GM11168 (cell line): ENCODE results near the gene SLX4.

Experiments
- in situ Hi-C: fragments of 300-500 bp; cut with MboI; formaldehyde crosslinking; loops from one replicate; pipeline ENCODE4 v1.12.0; 2022; ENCODE audit warnings: low sequenced_read_pairs; ENCODE audit not compliant: unreplicated experiment

Gene SLX4

DNA sequence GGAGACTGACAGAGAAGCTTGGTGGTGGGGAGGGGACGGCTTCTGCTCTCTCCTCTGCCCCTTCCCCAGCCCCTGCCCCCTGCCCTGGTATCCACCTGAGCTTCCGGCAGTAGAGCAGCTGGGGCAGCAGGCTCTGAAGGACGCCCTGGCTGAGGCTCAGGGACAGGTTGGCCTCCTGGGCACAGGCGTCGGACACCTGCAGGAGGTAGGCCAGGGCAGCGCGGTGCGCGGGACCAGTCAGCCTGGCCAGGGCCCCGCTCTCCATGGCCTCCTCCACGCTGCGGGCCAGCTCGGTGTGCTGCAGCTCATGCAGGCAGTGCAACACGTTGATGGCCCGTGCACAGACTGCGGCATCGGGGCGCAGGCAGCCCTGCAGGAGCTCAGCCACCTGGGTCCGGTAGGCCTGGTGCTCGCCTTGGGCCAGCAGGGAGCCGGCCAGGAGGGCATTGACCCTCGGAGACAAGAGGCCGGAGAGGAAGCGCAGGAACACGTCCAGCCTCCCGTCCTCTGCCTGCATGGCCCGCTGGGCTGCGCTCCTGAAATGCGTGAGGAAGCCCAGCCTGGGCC lies 48.4 kb downstream of the SLX4 start:
- in situ Hi-C loops: no loop called here

DNA sequence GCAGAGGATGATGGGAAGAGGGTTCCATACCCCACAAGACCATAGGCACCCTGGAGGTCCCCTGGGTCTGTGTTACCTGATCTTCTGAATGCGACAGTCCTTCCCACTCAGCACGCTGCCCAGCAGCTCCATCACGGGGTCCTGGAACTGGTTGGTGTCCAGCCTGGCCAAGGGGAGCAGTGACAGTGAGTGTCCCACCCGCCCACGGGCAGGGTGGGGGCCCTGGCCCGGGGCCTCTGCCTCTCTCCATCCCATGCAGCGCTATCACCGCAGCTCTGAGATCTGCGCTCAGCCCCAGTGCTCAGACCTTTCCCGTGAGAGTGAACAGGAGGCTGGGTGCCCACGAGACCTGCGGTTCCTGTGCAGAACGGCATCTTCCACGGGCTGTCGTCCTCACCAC lies 49.8 kb downstream of the SLX4 start:
- in situ Hi-C loops: no loop called here

- in situ Hi-C loops: no loop called here
Measured at GRCh38 chr16:3554351-3554928, 57.0 kb downstream of the SLX4 start.

DNA sequence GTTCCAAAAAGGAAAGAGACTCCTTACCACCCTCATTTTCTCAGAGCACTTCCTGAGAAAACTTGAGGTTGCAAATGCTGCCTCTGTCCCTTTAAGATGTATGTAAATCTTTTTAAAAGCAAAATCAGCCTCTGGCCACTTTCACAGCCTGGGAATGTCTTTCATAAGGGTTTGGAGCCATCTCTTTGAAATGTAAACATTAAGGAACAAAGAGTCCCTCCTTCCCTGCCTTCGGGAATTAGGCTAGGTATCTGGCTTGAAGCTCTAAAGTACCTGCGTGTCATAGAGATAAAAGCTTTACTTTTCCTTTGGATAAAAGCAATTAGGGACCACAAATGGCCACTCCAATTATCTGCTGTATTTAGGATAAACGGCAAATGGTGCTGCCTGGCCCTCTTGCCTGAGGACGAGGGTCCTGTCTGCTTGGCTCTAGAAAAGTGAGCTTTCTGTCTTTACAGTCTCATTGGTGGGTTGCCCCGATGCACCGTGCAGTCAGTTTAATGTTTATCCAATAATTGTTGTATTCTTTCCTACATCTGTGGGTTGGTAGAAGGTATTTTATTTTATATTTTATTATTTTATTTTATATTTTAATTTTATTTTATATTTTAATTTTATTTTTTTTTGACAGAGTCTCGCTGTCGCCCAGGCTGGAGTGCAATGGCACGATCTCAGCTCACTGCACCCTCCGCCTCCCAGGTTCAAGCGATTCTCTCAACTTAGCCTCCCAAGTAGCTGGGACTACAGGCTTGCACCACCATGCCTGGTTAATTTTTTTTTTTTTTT lies 58.1 kb downstream of the SLX4 start:
- in situ Hi-C loops: no loop called here

DNA sequence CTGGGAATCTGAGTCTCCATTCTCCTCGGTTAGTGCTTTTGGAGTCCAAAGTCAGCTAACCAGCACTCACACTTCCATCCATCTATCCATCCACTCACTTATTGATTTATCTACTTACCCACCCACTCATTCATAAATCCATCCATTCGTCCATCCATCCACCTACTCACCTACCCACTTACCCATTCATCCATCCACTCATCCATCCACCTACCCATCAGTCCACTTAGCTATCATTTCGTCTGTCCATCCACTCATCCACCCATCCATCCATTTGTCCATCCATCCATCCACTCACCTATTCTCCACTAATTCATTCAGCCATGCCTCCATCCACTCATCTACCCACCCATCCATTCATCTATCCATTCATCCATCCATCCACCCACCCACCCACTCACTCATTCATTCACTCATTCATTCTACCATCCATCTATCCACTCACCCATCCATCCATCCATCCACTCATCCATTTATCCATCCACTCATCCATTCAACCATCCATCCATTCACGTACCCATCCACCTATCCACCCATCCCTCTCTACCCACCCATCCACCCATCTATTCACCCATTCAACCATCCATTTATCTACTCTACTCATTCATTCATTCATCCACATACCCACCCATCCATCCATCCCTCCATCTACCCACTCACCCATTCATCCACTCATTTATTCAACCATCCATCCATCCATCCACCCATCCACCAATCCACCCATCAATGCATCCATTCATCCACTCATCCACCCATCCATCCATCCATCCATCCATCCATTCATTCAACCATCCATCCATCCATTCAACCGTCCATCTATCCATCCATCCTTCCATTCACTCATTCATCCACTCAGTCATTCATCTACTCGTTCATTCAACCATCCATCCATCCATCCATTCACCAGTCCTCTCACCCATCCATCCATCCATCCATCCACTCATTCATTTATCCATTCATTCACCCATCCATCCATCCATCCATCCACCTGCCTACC lies 60.3 kb downstream of the SLX4 start:
- in situ Hi-C loops: no loop called here

DNA sequence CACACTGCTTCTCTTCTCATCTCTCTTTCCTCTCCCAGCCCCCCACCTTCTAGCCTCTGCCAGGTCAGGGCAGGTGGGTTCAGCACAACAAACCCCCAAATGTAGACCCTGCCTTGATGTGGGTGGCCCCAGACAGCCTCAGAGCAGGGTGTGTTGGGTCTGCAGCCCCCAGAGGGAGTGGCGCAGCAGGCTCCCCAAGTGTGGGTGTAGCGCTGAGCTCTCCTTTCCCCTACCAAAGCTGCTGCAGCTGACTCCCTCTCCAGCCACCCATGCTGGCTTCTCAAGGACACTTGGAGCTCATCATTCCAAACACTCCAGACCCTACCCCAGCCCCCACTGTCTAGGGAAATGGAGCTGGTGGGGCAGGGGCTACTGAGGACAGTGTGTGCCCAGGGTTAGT lies 61.5 kb downstream of the SLX4 start:
- in situ Hi-C loops: no loop called here

- in situ Hi-C loops: no loop called here
Measured at GRCh38 chr16:3548859-3549258, 62.5 kb downstream of the SLX4 start.

- in situ Hi-C loops: no loop called here
Measured at GRCh38 chr16:3548445-3548844, 63.0 kb downstream of the SLX4 start.

DNA sequence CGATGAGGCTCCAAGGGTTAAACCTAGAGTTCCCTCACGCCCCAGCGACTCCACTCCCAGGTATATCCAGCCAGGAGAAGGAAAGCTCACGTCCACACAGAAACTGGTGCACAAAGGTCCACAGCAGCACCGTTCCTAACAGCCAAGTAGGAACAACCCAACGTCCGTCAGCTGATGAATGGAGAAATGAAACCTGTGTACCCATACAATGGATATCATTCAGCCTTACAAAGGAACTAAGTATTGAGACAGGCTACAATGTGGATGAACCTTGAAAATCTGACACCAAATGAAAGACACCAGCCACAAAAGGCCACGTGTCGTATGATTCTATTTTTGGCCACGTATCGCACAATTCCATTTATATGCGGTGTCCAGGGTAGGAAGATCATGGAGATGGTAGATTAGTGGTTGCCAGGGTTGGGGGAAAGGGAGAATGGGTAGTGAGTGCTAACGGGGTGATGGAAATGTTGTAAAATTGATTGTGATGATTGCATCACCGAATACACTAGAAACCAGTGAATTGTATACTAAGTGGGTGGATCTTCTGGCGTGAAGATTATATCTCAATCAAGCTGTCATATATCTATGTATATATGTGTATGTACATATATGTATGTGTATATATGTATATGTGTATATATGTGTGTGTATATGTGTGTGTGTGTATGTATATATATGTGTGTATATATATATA lies 64.3 kb downstream of the SLX4 start:
- in situ Hi-C loops: no loop called here

GRCh38 chr16:3542601-3543373 lies 68.6 kb downstream of the SLX4 start:
- in situ Hi-C loops: no loop called here

- in situ Hi-C loops: no loop called here
Measured at GRCh38 chr16:3541527-3542155, 69.8 kb downstream of the SLX4 start.

DNA sequence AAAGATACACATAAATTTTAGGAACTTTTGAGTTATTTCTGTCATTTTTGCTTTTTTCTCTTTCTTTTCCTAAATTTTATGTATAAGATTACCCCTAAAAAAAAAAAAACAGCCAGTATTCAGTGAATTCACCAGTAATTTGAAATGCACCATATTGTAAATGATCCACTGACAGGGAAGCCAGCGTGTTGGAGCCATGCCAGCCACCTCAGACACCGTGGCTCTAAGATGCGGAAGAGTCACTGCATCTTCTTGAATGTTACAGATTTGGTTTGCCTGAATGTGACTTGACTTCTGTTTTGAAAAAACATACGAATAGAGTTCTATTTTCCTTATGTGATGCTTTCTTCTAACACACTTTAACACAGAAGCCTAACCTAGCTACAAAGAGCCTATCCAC lies 73.2 kb downstream of the SLX4 start:
- in situ Hi-C loops: no loop called here

DNA sequence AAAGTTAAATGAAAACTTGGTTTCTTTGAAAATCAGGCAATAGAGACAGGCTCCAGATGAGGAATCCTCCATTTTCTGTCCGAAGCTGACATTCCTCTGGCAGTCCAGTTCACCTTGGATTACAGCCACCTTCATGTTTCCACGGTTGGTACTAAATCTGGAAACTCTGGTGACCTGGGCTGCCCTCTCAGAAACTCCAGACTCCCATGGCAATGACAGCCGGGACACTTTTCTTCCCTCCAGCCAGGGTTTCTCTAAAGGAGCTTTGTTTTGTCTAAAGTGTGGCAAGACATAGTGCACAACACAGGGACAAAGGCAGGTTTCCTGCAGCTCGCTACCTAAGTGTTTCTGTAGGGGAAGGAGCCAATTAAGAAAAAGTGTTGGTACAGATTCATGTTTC lies 74.6 kb downstream of the SLX4 start:
- in situ Hi-C loops: no loop called here

- in situ Hi-C loops: no loop called here
Measured at GRCh38 chr16:3536271-3536731, 75.1 kb downstream of the SLX4 start.

GRCh38 chr16:3534126-3534525 lies 77.3 kb downstream of the SLX4 start:
- in situ Hi-C loops: no loop called here

DNA sequence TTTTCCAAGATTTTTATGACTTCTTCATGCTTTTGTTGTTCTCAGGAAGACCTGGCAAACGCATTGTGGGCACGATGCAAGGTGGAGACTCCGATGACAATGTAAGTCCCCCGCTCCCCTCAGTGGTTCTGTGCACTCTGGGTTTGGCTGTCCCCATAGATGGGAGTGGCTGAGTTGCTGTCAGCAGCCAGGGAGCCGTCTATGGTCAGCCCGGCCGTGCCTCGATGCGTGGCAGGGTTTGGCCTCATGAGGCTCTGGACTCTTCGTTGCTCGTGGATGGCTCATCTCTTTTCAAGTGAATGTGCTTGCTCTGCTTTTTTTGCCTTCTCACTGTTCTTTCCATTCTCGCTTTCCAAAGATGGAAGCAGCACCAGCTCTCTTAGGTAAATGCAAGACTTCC lies 78.7 kb downstream of the SLX4 start:
- in situ Hi-C loops: no loop called here
